ENCODE measurements around the gene PLXNB3.
"Not testable (repeated sequence)": the region's sequence is repeated elsewhere in the genome, so short reads cannot be mapped to it uniquely, and the experiment has no call there.

The PLXNB3 gene

GRCh38 chrX:153763989-153764755 lies at the start of gene PLXNB3:
TSS of gene PLXNB3 (plus strand) at chrX:153764249. CDS start at chrX:153765536, 1,287 bp downstream.
- DNase-seq: peak; percentile 69

GRCh38 chrX:153714256-153714655 lies 49.8 kb upstream of the PLXNB3 start:
- no peak for DNase-seq

GRCh38 chrX:153717445-153717844 lies 46.6 kb upstream of the PLXNB3 start:
- no peak for DNase-seq

- no peak for DNase-seq
These were observed 44.8 kb upstream of the PLXNB3 start for GRCh38 chrX:153719238-153719637.

- no peak for DNase-seq
These were observed 44.3 kb upstream of the PLXNB3 start for GRCh38 chrX:153719701-153720100.

GRCh38 chrX:153722704-153723350 lies 41.2 kb upstream of the PLXNB3 start:
- DNase-seq: no peak

- peak; percentile 40 for DNase-seq
These were observed 40.4 kb upstream of the PLXNB3 start for GRCh38 chrX:153723351-153724251.

GRCh38 chrX:153724252-153725038 lies 39.6 kb upstream of the PLXNB3 start, which contains the start of the genes ABCD1 and BCAP31:
TSS of gene ABCD1 (plus strand) at chrX:153724856. CDS start at chrX:153725267, 411 bp downstream.
TSS of gene BCAP31 (minus strand) at chrX:153724387. CDS start at chrX:153723244, 1,143 bp downstream.
- peak; percentile 88 for DNase-seq

GRCh38 chrX:153725039-153725831 lies 38.8 kb upstream of the PLXNB3 start:
- DNase-seq: no peak

- no peak for DNase-seq
These were observed 38.2 kb upstream of the PLXNB3 start for GRCh38 chrX:153725832-153726285.

- DNase-seq: peak; percentile 7
These were observed 37.5 kb upstream of the PLXNB3 start for GRCh38 chrX:153726286-153727122.

GRCh38 chrX:153727123-153727931 lies 36.7 kb upstream of the PLXNB3 start:
- no peak for DNase-seq

GRCh38 chrX:153728095-153728494 lies 36.0 kb upstream of the PLXNB3 start:
- DNase-seq: no peak

GRCh38 chrX:153728951-153729631 lies 35.0 kb upstream of the PLXNB3 start:
- DNase-seq: no peak

GRCh38 chrX:153730115-153730514 lies 33.9 kb upstream of the PLXNB3 start:
- not testable (repeated sequence) for DNase-seq

- DNase-seq: no peak
These were observed 32.8 kb upstream of the PLXNB3 start for GRCh38 chrX:153731117-153731844.

GRCh38 chrX:153731845-153732215 lies 32.2 kb upstream of the PLXNB3 start:
- no peak for DNase-seq

- no peak for DNase-seq
These were observed 31.6 kb upstream of the PLXNB3 start for GRCh38 chrX:153732401-153732800.
